Skeletal muscle satellite cell (primary cell): Measurements from ENCODE around the gene TRIM50. TPM values are rescaled to one million over a fixed set of nuclear protein-coding genes. Genes with fewer than 3 reads are reported as not detected.
"Not testable (repeated sequence)": the region's sequence is repeated elsewhere in the genome, so short reads cannot be mapped to it uniquely, and the experiment has no call there.

Experiments used
- H3K27me3 ChIP-seq: 2 replicates; pipeline ENCODE4 v1.7.0; 2013; ENCODE audit warnings: low read length; ENCODE audit not compliant: control insufficient read depth, insufficient read depth
- H3K36me3 ChIP-seq: 2 replicates; pipeline ENCODE4 v1.7.0; 2013; ENCODE audit warnings: mild to moderate bottlenecking, control low read depth, low read length; ENCODE audit not compliant: insufficient read depth
- H3K4me1 ChIP-seq: 2 replicates; pipeline ENCODE4 v1.7.0; 2013; ENCODE audit warnings: low read length; ENCODE audit not compliant: control insufficient read depth, insufficient read depth
- H3K4me2 ChIP-seq: 2 replicates; pipeline ENCODE4 v1.7.0; 2013; ENCODE audit warnings: mild to moderate bottlenecking, low read length
- H3K4me3 ChIP-seq: 2 replicates; pipeline ENCODE4 v1.7.0; 2013; ENCODE audit warnings: low read length
- H3K9ac ChIP-seq: 2 replicates; pipeline ENCODE4 v1.7.0; 2013; ENCODE audit warnings: mild to moderate bottlenecking, low read depth, low read length, moderate library complexity
- H3K9me3 ChIP-seq: replicated peaks from 2 replicates; pipeline ENCODE4 v1.7.0; 2013; ENCODE audit warnings: mild to moderate bottlenecking, control low read depth, low read length
- small RNA-seq: library from RNA; depleted of rRNA; stranded (forward); fragments of <200 nt; gene quantifications from one replicate; pipeline ENCODE3, GENCODE V24; 2012

The TRIM50 gene

GRCh38 chr7:73267813-73268212 is 60.1 kb downstream of the TRIM50 start:
- H3K9ac ChIP-seq, H3K4me2 ChIP-seq, H3K27me3 ChIP-seq, H3K36me3 ChIP-seq, H3K9me3 ChIP-seq, H3K4me1 ChIP-seq, H3K4me3 ChIP-seq: not testable (repeated sequence)

GRCh38 chr7:73266719-73267368 is 61.0 kb downstream of the TRIM50 start:
- not testable (repeated sequence) for H3K4me1 ChIP-seq, H3K27me3 ChIP-seq, H3K9ac ChIP-seq, H3K36me3 ChIP-seq, H3K4me2 ChIP-seq, H3K9me3 ChIP-seq, H3K4me3 ChIP-seq

Small RNA genes lying within 50 kb of the gene (small RNA-seq; reads per million reads assigned to genes)
- gene RNU6-1080P = not detected
